SHP77 treated with DMSO at 0.1 percent for 48 hours (cell line): ENCODE data around the gene BANK1.
A peak's percentile ranks its signal among the peaks of the same experiment; 100 is the strongest.

Experiments used
- DNase-seq: peaks from one replicate; lab custom pipeline; 2025; lab: John Stamatoyannopoulos, UW

The BANK1 gene

DNA sequence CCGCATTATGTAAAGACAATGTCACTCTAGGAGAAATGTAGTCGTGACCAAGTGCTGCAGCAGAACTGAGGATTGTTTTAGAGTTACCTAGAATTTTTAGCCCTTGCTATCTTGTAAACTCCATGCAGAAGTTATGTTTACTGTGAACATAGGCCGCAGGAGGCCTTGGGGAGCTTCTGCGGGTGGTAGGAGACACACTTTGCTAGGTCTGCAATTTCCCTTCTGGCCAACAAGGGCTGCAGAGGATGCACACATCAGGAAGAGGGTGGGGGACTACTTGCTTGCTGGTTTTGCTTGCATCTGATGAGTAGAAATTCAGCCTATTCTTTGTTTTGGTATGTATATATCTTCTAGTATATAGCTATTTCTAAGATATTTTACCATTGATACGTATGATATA lies 23.1 kb downstream of the BANK1 start:
- no peak for DNase-seq

DNA sequence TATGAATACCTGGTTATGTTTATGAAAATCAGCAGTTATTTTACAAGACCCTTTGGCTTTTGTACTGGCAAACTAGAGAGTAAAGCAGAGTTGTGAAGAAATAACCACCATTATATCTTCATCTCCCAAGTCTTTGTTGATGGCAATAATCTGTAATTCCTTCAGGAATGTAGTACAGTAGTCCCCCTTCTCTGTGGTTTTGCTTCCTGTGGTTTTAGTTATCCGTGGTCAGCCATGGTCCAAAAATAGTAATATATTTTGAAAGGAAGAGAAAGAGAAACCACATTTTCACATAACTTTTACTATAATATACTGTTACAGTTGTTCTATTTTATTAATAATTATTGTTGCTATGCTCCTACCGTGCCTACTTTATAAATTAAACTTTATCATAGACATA lies 27.8 kb downstream of the BANK1 start:
- no peak for DNase-seq

DNA sequence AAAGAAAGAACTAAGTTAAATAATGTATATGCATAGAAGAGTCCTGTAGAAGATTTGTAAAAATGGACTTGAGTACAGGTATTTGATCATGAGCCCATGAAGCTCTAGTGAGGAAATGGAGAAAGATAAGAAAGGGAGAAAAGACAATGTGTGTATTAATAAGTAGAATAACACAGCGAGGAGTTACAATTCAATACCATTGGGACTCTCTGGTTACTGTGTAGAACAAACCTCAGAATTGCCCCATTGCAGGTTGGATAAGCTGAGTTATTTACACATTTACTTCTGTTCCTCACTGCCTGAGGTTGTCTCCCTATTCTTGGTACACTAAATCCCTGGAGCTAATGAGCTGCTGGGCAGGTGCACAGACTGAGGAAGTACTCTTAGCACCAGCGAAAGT lies 33.3 kb downstream of the BANK1 start:
- DNase-seq: no peak

GRCh38 chr4:101824500-101824899 lies 34.0 kb downstream of the BANK1 start:
- no peak for DNase-seq

GRCh38 chr4:101825953-101826352 lies 35.4 kb downstream of the BANK1 start:
- no peak for DNase-seq

DNA sequence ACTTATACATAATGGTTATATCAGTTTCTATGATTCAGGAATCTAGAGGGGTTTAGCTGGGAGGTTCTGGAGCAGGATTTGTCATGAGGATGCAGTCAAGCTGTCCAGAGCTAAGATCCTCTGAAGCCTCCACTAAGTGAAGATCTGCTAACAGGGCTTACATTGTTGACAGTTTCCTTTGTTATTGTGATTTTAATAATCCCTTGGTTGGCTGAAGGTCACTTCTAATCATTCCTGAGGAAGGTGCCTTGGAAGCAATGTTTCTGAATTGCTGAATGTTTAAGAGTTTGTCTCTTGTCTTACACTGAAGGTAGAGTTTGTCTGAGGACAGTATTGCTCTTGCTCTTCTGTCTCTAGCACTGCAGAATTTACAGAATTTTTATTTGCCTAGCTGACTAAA lies 41.3 kb downstream of the BANK1 start:
- DNase-seq: no peak

GRCh38 chr4:101833480-101833879 lies 43.0 kb downstream of the BANK1 start:
- DNase-seq: no peak

DNA sequence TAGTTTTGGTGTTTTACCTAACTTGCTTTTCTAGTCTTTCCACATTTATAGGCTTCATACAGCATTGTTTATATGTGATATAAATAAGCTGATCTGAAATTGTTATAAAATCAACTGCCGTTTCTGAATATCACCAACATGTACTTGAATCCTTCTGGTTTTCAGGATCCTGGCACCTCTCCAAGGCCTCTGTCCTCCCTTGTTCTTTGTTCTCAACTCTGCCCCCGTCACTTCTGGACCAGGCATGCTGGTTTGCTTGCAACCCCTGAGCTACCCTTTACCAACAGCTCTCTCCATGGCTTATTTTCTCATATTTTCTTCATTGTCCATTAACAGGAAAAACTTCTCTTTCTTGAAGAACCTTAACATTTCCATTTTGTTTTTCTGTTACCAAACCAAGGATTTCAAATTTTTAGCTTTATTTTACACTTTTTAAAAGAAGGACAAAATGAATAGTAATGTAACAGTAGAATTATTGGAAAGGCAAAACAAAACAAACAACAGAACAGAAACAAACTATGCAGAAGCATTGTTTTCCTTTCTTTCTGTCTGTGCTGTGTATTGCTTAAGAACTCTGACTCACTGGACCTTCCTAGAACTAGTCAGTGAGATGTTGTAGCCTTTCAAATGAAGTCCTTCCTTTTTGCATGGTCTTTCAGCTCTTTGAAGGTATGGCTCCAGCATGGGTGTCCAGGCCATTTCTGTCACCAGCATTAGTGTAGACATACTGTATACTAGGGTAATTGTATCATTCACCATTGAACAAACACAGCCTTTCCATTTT lies 44.8 kb downstream of the BANK1 start:
- peak; percentile 9 for DNase-seq

DNA sequence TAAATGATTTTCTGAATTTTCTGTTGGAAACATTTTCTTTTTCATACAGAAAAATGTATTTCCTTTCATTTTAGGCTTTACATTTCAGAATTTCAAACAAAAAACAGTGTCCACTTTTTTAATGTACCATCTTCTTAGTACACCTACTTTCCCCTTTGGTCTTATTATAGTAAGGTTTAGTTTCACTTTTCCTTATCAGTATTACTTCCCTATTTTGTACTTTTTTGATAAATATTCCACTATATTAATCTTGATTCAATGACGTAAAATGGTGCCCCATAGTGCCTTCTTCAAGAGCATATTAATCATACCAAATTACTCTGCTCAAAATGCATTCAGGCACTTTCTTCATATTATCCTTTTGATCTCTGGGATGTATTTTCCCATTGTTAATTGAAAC lies 52.5 kb downstream of the BANK1 start:
- DNase-seq: no peak

- no peak for DNase-seq
These were observed 56.0 kb downstream of the BANK1 start for GRCh38 chr4:101846550-101846949.

DNA sequence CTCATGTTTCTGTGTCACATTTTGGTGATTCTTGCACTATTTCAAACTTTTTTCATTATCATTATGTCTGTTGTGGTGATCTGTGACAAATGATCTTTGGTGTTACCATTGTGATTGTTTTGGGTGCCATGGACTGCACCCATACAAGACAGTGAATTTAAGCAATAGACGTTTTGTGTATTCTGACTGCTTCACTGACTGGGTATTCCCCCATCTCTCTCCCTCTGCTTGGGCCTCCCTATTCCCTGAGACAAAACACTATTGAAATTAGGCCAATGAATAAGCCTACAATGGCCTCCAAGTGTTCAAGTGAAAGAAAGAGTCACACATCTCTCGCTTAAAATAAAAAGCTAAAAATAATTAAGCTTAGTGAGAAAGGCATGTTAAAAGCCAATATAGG lies 60.2 kb downstream of the BANK1 start:
- no peak for DNase-seq

GRCh38 chr4:101851672-101852071 lies 61.1 kb downstream of the BANK1 start:
- DNase-seq: no peak

DNA sequence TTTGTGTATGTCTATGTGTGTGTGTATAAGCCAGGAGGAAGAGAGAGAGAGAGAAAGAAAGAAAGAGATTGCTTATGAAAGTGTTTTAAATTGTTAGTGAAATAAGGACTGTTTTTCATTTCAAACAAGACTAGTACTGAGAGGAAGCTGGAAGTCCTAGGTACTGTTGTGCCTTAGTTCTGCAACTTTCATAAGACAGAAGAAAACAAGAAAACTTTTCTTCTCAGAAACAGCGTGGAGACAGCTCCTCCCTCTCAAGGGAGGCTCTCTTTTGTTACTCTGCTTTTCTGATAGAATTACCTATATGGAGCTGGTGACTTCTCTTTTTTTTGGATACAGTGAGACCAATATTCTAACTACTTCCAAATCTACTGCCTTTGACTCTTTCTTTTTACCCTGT lies 62.5 kb downstream of the BANK1 start:
- DNase-seq: no peak

- no peak for DNase-seq
These were observed 63.2 kb downstream of the BANK1 start for GRCh38 chr4:101853691-101854090.

- DNase-seq: no peak
These were observed 64.7 kb downstream of the BANK1 start for GRCh38 chr4:101855239-101855638.

- DNase-seq: no peak
These were observed 65.6 kb downstream of the BANK1 start for GRCh38 chr4:101856149-101856548.

- no peak for DNase-seq
These were observed 66.6 kb downstream of the BANK1 start for GRCh38 chr4:101857176-101857575.

DNA sequence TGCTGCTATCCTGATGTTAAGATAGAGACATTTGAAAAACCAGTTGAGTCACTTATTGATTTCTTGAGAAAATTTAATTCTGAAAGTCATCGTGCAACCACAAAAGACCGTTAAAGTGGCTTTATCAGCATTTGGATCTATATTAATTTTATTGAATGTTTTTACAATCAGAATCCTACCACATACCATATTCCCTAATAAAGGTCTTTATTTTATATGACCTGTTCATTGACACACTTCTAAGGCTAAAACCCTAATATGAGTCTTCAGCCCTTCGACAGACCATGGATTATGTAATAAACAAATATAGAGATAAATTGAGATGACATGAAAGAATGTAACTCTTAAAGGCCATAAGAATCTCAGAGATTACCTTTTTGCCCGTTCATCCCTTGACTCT lies 68.1 kb downstream of the BANK1 start:
- DNase-seq: no peak

DNA sequence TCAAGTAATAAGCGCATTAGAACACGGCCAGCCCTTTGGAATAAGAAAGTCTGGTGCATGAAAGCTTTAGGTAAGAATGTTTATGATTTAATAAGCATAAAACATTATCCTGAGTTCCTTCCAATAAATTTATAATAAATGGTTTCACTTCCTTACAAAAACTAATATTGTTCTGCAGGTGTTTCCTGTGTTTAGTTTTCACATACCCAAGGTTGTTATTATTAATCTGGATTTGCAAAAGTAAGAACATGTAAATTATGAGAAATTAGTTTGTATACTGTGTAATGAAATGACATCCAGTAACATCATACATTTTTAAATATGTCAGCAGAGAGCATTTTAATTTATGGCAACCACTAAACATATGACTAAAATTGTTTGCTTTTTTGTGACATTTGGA lies 72.1 kb downstream of the BANK1 start:
- no peak for DNase-seq

- DNase-seq: no peak
These were observed 74.1 kb downstream of the BANK1 start for GRCh38 chr4:101864660-101865059.

DNA sequence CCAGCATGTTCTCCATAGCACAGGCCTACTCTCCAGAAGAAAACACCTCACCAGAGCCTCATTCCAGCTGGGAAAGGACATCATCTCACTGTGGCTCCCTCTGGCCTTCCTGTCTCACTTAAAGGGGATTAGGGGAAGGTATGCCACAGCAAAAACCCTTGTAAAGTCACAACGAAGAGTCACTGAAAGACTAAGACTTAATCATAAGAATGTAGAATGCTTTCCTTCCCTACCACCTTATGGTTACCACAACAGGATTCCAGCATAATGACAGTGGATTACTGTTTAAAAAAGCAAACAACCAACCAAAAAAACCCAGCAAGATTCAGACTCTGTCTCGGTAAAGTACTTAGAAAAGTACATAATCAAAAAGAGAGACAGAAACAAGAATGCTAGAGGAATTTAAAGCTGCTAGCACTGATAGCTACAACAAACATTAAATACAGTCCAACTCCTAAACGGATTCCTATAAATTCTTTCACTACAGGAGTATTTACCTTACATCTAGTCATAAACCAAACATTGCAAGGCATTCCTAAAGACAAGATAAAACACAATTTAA lies 75.1 kb downstream of the BANK1 start:
- no peak for DNase-seq

- DNase-seq: no peak
These were observed 80.3 kb downstream of the BANK1 start for GRCh38 chr4:101870874-101871273.

GRCh38 chr4:101871962-101872676 lies 81.6 kb downstream of the BANK1 start:
- no peak for DNase-seq
